KOPT-K1 (cell line): ENCODE measurements around the gene EREG.
"Not testable (repeated sequence)": the region's sequence is repeated elsewhere in the genome, so short reads cannot be mapped to it uniquely, and the experiment has no call there.

ENCODE experiments used
- H3K27ac ChIP-seq: fragments of 200-600 bp; sonication (generic); 2 replicates; pipeline ENCODE4 v1.5.1; 2016; ENCODE audit warnings: antibody characterized with exemption, mild to moderate bottlenecking, low read depth, low read length; ENCODE audit not compliant: poor library complexity, severe bottlenecking
- H3K36me3 ChIP-seq: fragments of 200-600 bp; sonication (generic); 2 replicates; pipeline ENCODE4 v1.5.1; 2017; ENCODE audit warnings: antibody characterized with exemption, mild to moderate bottlenecking, low read length, moderate library complexity; ENCODE audit not compliant: insufficient read depth
- H3K9me3 ChIP-seq: fragments of 200-600 bp; sonication (generic); 2 replicates; pipeline ENCODE4 v1.5.1; 2017; ENCODE audit warnings: antibody characterized with exemption, low read length, mild to moderate bottlenecking; ENCODE audit not compliant: insufficient read depth, poor library complexity, severe bottlenecking

The EREG gene

GRCh38 chr4:74331252-74331651, 33.7 kb upstream of the EREG start:
- no peak overlapping the region for H3K27ac ChIP-seq
- H3K36me3 ChIP-seq: no peaks in the 10 kb centered on the region

GRCh38 chr4:74331944-74332343, 33.0 kb upstream of the EREG start:
- H3K27ac ChIP-seq: no peak overlapping the region
- H3K9me3 ChIP-seq: no peaks in the 10 kb centered on the region
- no peaks in the 10 kb centered on the region for H3K36me3 ChIP-seq

More at GRCh38 chr4:74331252-74331651, 33.7 kb upstream of the EREG start:
- no peaks in the 10 kb centered on the region for H3K9me3 ChIP-seq

- H3K27ac ChIP-seq: no peak overlapping the region
- H3K36me3 ChIP-seq: no peaks in the 10 kb centered on the region
- no peaks in the 10 kb centered on the region for H3K9me3 ChIP-seq
Measured at GRCh38 chr4:74334636-74335035, 30.3 kb upstream of the EREG start.

- no peaks in the 10 kb centered on the region for H3K36me3 ChIP-seq
- no peaks in the 10 kb centered on the region for H3K9me3 ChIP-seq
- no peak overlapping the region for H3K27ac ChIP-seq
Measured at GRCh38 chr4:74335341-74336021, 29.5 kb upstream of the EREG start.

GRCh38 chr4:74338792-74339333, 26.1 kb upstream of the EREG start:
- H3K9me3 ChIP-seq: peaks cover 6% of the 10 kb centered on the region
- no peak overlapping the region for H3K27ac ChIP-seq
- no peaks in the 10 kb centered on the region for H3K36me3 ChIP-seq

GRCh38 chr4:74339501-74339900, 25.4 kb upstream of the EREG start:
- Histone ChIP-seq H3K36me3 (no peaks in the 10 kb centered on the region), H3K27ac (no peak overlapping the region), H3K9me3 (peaks cover 12% of the 10 kb centered on the region)

GRCh38 chr4:74340421-74340820, 24.5 kb upstream of the EREG start:
- H3K36me3 ChIP-seq, H3K27ac ChIP-seq: not testable (repeated sequence)
- H3K9me3 ChIP-seq: peaks cover 16% of the 10 kb centered on the region

- no peaks in the 10 kb centered on the region for H3K36me3 ChIP-seq
- H3K9me3 ChIP-seq: peaks cover 16% of the 10 kb centered on the region
- no peak overlapping the region for H3K27ac ChIP-seq
Measured at GRCh38 chr4:74344031-74344430, 20.9 kb upstream of the EREG start.

- Histone ChIP-seq H3K36me3 (no peaks in the 10 kb centered on the region), H3K9me3 (no peaks in the 10 kb centered on the region), H3K27ac (no peak overlapping the region)
Measured at GRCh38 chr4:74353858-74354257, 11.1 kb upstream of the EREG start.

- no peak overlapping the region for H3K27ac ChIP-seq
- no peaks in the 10 kb centered on the region for H3K36me3 ChIP-seq
- H3K9me3 ChIP-seq: no peaks in the 10 kb centered on the region
Measured at GRCh38 chr4:74357965-74358364, 7.0 kb upstream of the EREG start.

- H3K36me3 ChIP-seq: no peaks in the 10 kb centered on the region
- H3K9me3 ChIP-seq: no peaks in the 10 kb centered on the region
- H3K27ac ChIP-seq: no peak overlapping the region
Measured at GRCh38 chr4:74361671-74362070, 3.3 kb upstream of the EREG start.

- Histone ChIP-seq H3K27ac (no peak overlapping the region), H3K9me3 (no peaks in the 10 kb centered on the region), H3K36me3 (no peaks in the 10 kb centered on the region)
Measured at GRCh38 chr4:74362347-74362746, 2.6 kb upstream of the EREG start.

- Histone ChIP-seq H3K36me3 (no peaks in the 10 kb centered on the region), H3K9me3 (no peaks in the 10 kb centered on the region), H3K27ac (no peak overlapping the region)
Measured at GRCh38 chr4:74364256-74364651, 691 bp upstream of the EREG start.

- Histone ChIP-seq H3K9me3 (no peaks in the 10 kb centered on the region), H3K27ac (no peak overlapping the region), H3K36me3 (no peaks in the 10 kb centered on the region)
Measured at GRCh38 chr4:74365761-74366160, 816 bp downstream of the EREG start.

GRCh38 chr4:74366367-74366911, 1.5 kb downstream of the EREG start:
- no peaks in the 10 kb centered on the region for H3K36me3 ChIP-seq
- H3K9me3 ChIP-seq: no peaks in the 10 kb centered on the region
- H3K27ac ChIP-seq: no peak overlapping the region
